Fibroblast of lung (primary cell): ENCODE data around the gene TMEM154. TPM values are rescaled to one million over a fixed set of nuclear protein-coding genes. Genes with fewer than 3 reads are reported as not detected.

ENCODE experiments used
- DNase-seq, 2 donors: peaks; one replicate each; pipeline versions ENCODE4 v3.0.0 to v3.0.0-alpha.2; 2010; ENCODE audit warnings: low read depth in 2 of 2
- H2AFZ ChIP-seq: 2 replicates; pipeline ENCODE4 v1.5.1; 2012; ENCODE audit warnings: low read length, control low read depth, inconsistent platforms
- H3K27ac ChIP-seq: 2 replicates; pipeline ENCODE4 v1.5.1; 2011; ENCODE audit warnings: low read length, control low read depth; ENCODE audit not compliant: insufficient read depth
- H3K27me3 ChIP-seq: 2 replicates; pipeline ENCODE4 v1.5.1; 2011; ENCODE audit warnings: mild to moderate bottlenecking, low read length; ENCODE audit not compliant: control insufficient read depth, insufficient read depth
- H3K36me3 ChIP-seq: 2 replicates; pipeline ENCODE4 v1.5.1; 2011; ENCODE audit warnings: low read length; ENCODE audit not compliant: control insufficient read depth, insufficient read depth
- H3K4me1 ChIP-seq: 2 replicates; pipeline ENCODE4 v1.5.1; 2011; ENCODE audit warnings: low read length; ENCODE audit not compliant: control insufficient read depth, insufficient read depth; ENCODE audit errors: extremely low read depth
- H3K4me2 ChIP-seq: 2 replicates; pipeline ENCODE4 v1.5.1; 2011; ENCODE audit warnings: low read length, control low read depth; ENCODE audit not compliant: insufficient read depth; ENCODE audit errors: extremely low read depth
- H3K4me3 ChIP-seq, 4 experiments: fragments of 200-600 bp in 1 of 4; sonication (generic) in 1 of 4; replicated peaks in 1 of 4; 2 replicates each; pipeline ENCODE4 v1.5.1; 2011 to 2016; ENCODE audit warnings: low read length in 4 of 4, low read depth in 3 of 4, mild to moderate bottlenecking in 3 of 4, control low read depth in 2 of 4, inconsistent platforms in 1 of 4, mixed read lengths in 1 of 4; ENCODE audit not compliant: insufficient read depth in 1 of 4; ENCODE audit errors: control extremely low read depth in 1 of 4
- H3K79me2 ChIP-seq: 2 replicates; pipeline ENCODE4 v1.5.1; 2012; ENCODE audit warnings: mild to moderate bottlenecking, low read length, inconsistent platforms; ENCODE audit not compliant: control insufficient read depth, insufficient read depth
- H3K9ac ChIP-seq: 2 replicates; pipeline ENCODE4 v1.5.1; 2011; ENCODE audit warnings: mild to moderate bottlenecking, low read length, control low read depth; ENCODE audit not compliant: insufficient read depth
- H3K9me3 ChIP-seq: 2 replicates; pipeline ENCODE4 v1.5.1; 2012; ENCODE audit warnings: low read depth, low read length; ENCODE audit not compliant: control insufficient read depth, insufficient read depth
- H4K20me1 ChIP-seq: 2 replicates; pipeline ENCODE4 v1.5.1; 2011; ENCODE audit warnings: low read length; ENCODE audit not compliant: control insufficient read depth, insufficient read depth; ENCODE audit errors: extremely low read depth
- CTCF ChIP-seq, 2 donors: IDR thresholded peaks in 1 of 2; conservative IDR thresholded peaks in 1 of 2; 1 replicate in 1 of 2; 2 replicates in 1 of 2; pipeline ENCODE4 v1.5.1; 2011 to 2012; ENCODE audit warnings: low read length in 2 of 2, control low read depth in 1 of 2, inconsistent platforms in 1 of 2, low read depth in 1 of 2, mild to moderate bottlenecking in 1 of 2
- EZH2 ChIP-seq: IDR thresholded peaks from 2 replicates; pipeline ENCODE4 v1.5.1; 2012; ENCODE audit warnings: low read length, control low read depth, mild to moderate bottlenecking; ENCODE audit errors: missing control alignments
- polyA plus RNA-seq, 2 donors: library from polyadenylated mRNA; depleted of rRNA in 1 of 2; stranded (reverse) in 1 of 2; unstranded in 1 of 2; fragments of >200 nt; gene quantifications; 2 replicates each; pipeline ENCODE4 v1.2.1, GENCODE V29; 2011 to 2012; ENCODE audit warnings: missing spikeins in 1 of 2
- total RNA-seq: library from RNA; depleted of rRNA; stranded (reverse); fragments of >200 nt; gene quantifications from 2 replicates; pipeline ENCODE4 v1.2.1, GENCODE V29; 2014

Gene TMEM154
- total and polyA plus RNA-seq, 2 donors (not counting 1 experiment from before 2014, with no cell fraction given) = 0.50 to 3.7 TPM

- Histone ChIP-seq H4K20me1 (peaks cover 2% of the 10 kb centered on the region), H3K4me1 (no peaks in the 10 kb centered on the region), H3K36me3 (no peaks in the 10 kb centered on the region), H3K79me2 (no peaks in the 10 kb centered on the region), H2AFZ (no peak overlapping the region), H3K9ac (no peak overlapping the region), H3K27me3 (no peaks in the 10 kb centered on the region), H3K9me3 (no peaks in the 10 kb centered on the region), H3K27ac (no peak overlapping the region), H3K4me2 (no peak overlapping the region), H3K4me3 (no peak overlapping the region)
- TF ChIP-seq EZH2 (no peak), CTCF (conservative IDR thresholded peaks at IDR 0.05 in 1 of 2, IDR thresholded peaks at IDR 0.05 in 1 of 2; ENCODE audit: low read depth in 1 of 2, low read length in 2 of 2) (no peak)
- DNase-seq = no peak
These were observed 34.3 kb upstream of the TMEM154 start for GRCh38 chr4:152713951-152714705.

- Histone ChIP-seq H3K36me3 (no peaks in the 10 kb centered on the region), H3K4me2 (no peak overlapping the region), H3K4me3 (no peak overlapping the region), H3K9me3 (no peaks in the 10 kb centered on the region), H2AFZ (no peak overlapping the region), H3K79me2 (no peaks in the 10 kb centered on the region), H3K27me3 (peaks cover 4% of the 10 kb centered on the region), H3K9ac (no peak overlapping the region), H3K4me1 (no peaks in the 10 kb centered on the region), H4K20me1 (no peaks in the 10 kb centered on the region), H3K27ac (no peak overlapping the region)
- TF ChIP-seq EZH2 (no peak), CTCF (conservative IDR thresholded peaks at IDR 0.05 in 1 of 2, IDR thresholded peaks at IDR 0.05 in 1 of 2; ENCODE audit: low read depth in 1 of 2, low read length in 2 of 2) (no peak)
- peak in 1 of 2 donors; percentile 41 for DNase-seq
These were observed 30.1 kb upstream of the TMEM154 start for GRCh38 chr4:152709675-152710438.

- H3K4me2 ChIP-seq = no peak overlapping the region
- no peaks in the 10 kb centered on the region for H3K79me2 ChIP-seq
These were observed 29.0 kb upstream of the TMEM154 start for GRCh38 chr4:152708796-152709195.

More at GRCh38 chr4:152708796-152709195, 29.0 kb upstream of the TMEM154 start:
- DNase-seq = no peak
- Histone ChIP-seq H3K36me3 (no peaks in the 10 kb centered on the region), H3K4me1 (no peaks in the 10 kb centered on the region), H4K20me1 (no peaks in the 10 kb centered on the region), H3K27ac (no peak overlapping the region), H3K9me3 (no peaks in the 10 kb centered on the region), H3K9ac (no peak overlapping the region), H2AFZ (no peak overlapping the region), H3K4me3 (no peak overlapping the region), H3K27me3 (peaks cover 4% of the 10 kb centered on the region)
- TF ChIP-seq EZH2 = no peak
- TF ChIP-seq CTCF (conservative IDR thresholded peaks at IDR 0.05 in 1 of 2, IDR thresholded peaks at IDR 0.05 in 1 of 2; ENCODE audit: low read depth in 1 of 2, low read length in 2 of 2) = no peak
